ENCODE measurements around the gene GRIN1.
"Not testable (repeated sequence)": the region's sequence is repeated elsewhere in the genome, so short reads cannot be mapped to it uniquely, and the experiment has no call there.

The GRIN1 gene

GRCh38 chr9:137111788-137112563 is 27.0 kb upstream of the GRIN1 start:
- FAIRE-seq: no peak

GRCh38 chr9:137112564-137113384 is 26.2 kb upstream of the GRIN1 start:
- FAIRE-seq: no peak

GRCh38 chr9:137113385-137114159 is 25.4 kb upstream of the GRIN1 start:
- no peak for FAIRE-seq

- FAIRE-seq: no peak
Observed at GRCh38 chr9:137114220-137114612, 24.7 kb upstream of the GRIN1 start.

GRCh38 chr9:137114613-137115393 is 24.2 kb upstream of the GRIN1 start, which contains the start of gene DPP7:
DPP7 (minus strand) TSS chr9:137114733; CDS start chr9:137114713, 20 bp downstream.
- FAIRE-seq: no peak

GRCh38 chr9:137115394-137116026 is 23.4 kb upstream of the GRIN1 start:
- no peak for FAIRE-seq

GRCh38 chr9:137116027-137116507 is 22.9 kb upstream of the GRIN1 start:
- FAIRE-seq: no peak

- FAIRE-seq: no peak
Observed at GRCh38 chr9:137116728-137117127, 22.2 kb upstream of the GRIN1 start.

GRCh38 chr9:137117269-137117731 is 21.7 kb upstream of the GRIN1 start:
- no peak for FAIRE-seq

- FAIRE-seq: not testable (repeated sequence)
Observed at GRCh38 chr9:137118092-137118603, 20.8 kb upstream of the GRIN1 start.

GRCh38 chr9:137121927-137122795 is 16.8 kb upstream of the GRIN1 start:
- FAIRE-seq: not testable (repeated sequence)

GRCh38 chr9:137122796-137123467 is 16.0 kb upstream of the GRIN1 start:
- FAIRE-seq: not testable (repeated sequence)

GRCh38 chr9:137123468-137123837 is 15.5 kb upstream of the GRIN1 start:
- FAIRE-seq: no peak

- FAIRE-seq: not testable (repeated sequence)
Observed at GRCh38 chr9:137123952-137124462, 14.9 kb upstream of the GRIN1 start.

GRCh38 chr9:137126786-137127185 is 12.2 kb upstream of the GRIN1 start:
- no peak for FAIRE-seq

GRCh38 chr9:137127301-137128157 is 11.4 kb upstream of the GRIN1 start:
- no peak for FAIRE-seq

GRCh38 chr9:137128158-137128861 is 10.6 kb upstream of the GRIN1 start:
- FAIRE-seq: no peak
